ENCODE data around the gene TCEAL3. TPM values are rescaled to one million over a fixed set of nuclear protein-coding genes. Genes with fewer than 3 reads are reported as not detected.

Gene TCEAL3
- total RNA-seq, 1 donor from 2014 or later, result 61.4 TPM

Other genes with a start within 250 kb of the TCEAL3 start
- 102 TPM for gene BEX3, start 231.4 kb upstream of the TCEAL3 start, total RNA-seq (ENCODE audit: insufficient read depth, low replicate concordance)
- 11.3 TPM for gene RAB40A, start 88.5 kb upstream of the TCEAL3 start, total RNA-seq (ENCODE audit: insufficient read depth, low replicate concordance)
- gene TCEAL4, start 22.4 kb upstream of the TCEAL3 start, total RNA-seq (ENCODE audit: insufficient read depth, low replicate concordance), result 134 TPM
- 63.6 TPM for gene TCEAL1, start 21.0 kb downstream of the TCEAL3 start, total RNA-seq (ENCODE audit: insufficient read depth, low replicate concordance)
- gene MORF4L2, start 78.7 kb downstream of the TCEAL3 start, total RNA-seq (ENCODE audit: insufficient read depth, low replicate concordance), result 942 TPM
- gene TMEM31, start 102.9 kb downstream of the TCEAL3 start, total RNA-seq (ENCODE audit: insufficient read depth, low replicate concordance), result not detected
- 19.0 TPM for gene PLP1, start 168.9 kb downstream of the TCEAL3 start, total RNA-seq (ENCODE audit: insufficient read depth, low replicate concordance)
- gene RAB9B, start 224.3 kb downstream of the TCEAL3 start, total RNA-seq (ENCODE audit: insufficient read depth, low replicate concordance), result 32.7 TPM